Right cardiac atrium (tissue), 5 donors: ENCODE data around the gene POLN. TPM values are rescaled to one million over a fixed set of nuclear protein-coding genes. Genes with fewer than 3 reads are reported as not detected.

Experiments
- ATAC-seq, 2 donors: fragments of 200-7000 bp; cut with Tn5 transposase; one replicate each; pipeline versions ENCODE4 v1.8.0 to v1.9.1; 2020; ENCODE audit warnings: moderate library complexity in 2 of 2, mild to moderate bottlenecking in 1 of 2
- DNase-seq, 3 donors: peaks; one replicate each; pipeline ENCODE4 v3.0.0-alpha.2; 2020
- H3K27ac ChIP-seq: one replicate; pipeline ENCODE4 v1.5.1; 2013; ENCODE audit warnings: mild to moderate bottlenecking, low read length, control low read depth, moderate library complexity
- H3K27me3 ChIP-seq: one replicate; pipeline ENCODE4 v1.6.1; 2013; ENCODE audit not compliant: control insufficient read depth, insufficient read depth
- H3K4me1 ChIP-seq: one replicate; pipeline ENCODE4 v1.6.1; 2013; ENCODE audit warnings: low read length; ENCODE audit not compliant: control insufficient read depth, insufficient read depth
- H3K4me3 ChIP-seq: one replicate; pipeline ENCODE4 v1.5.1; 2013; ENCODE audit warnings: low read length, control low read depth
- H3K9me3 ChIP-seq: one replicate; pipeline ENCODE4 v1.6.1; 2013; ENCODE audit warnings: low read length; ENCODE audit not compliant: control insufficient read depth
- WGBS: extraction: QIAGEN DNeasy Blood & Tissue Kit; methylation state at CpG from one replicate; pipeline ENCODE4 v1.1.7; 2013; 5-methylcytosine and 5-hydroxymethylcytosine counted together
- intact Hi-C, 4 donors: fragments of 100-400 bp; cut with DNase I; formaldehyde crosslinking; loops; one replicate each; pipeline versions ENCODE4 v1.11.0 to v1.14.0; 2022 to 2023
- polyA plus RNA-seq: library from polyadenylated mRNA; stranded (reverse); fragments of 200-250 nt; gene quantifications from one replicate; pipeline ENCODE4 v1.2.3, GENCODE V29; 2013
- total RNA-seq, 4 donors: library from RNA; stranded (reverse); fragmentation: NEBNext Ultra II Directional; extraction: Animal tissue kit (Norgen Biotek cat#: 25700); gene quantifications; one replicate each; pipeline ENCODE4 v1.2.1, GENCODE V29; 2021
- donor health status: healthy with polysubstance abuse.
- donor health status: DM: no; HTN: yes; CAD: no.
- donor health status: DM: no; HTN: no; CAD: no.
- donor health status: DM: no; HTN: yes; CAD: no; lungs with severe emphysema.
- donor health status: DM: yes; HTN: yes; CAD: no.

The POLN gene
- total and polyA plus RNA-seq, 5 donors: 1.5 to 5.9 (median 3.8) TPM

- 89% methylated on average over 24 of the region's 24 CpGs for WGBS
- no peak overlapping the region for H3K27ac ChIP-seq
- H3K27me3 ChIP-seq: no peaks in the 10 kb centered on the region
- H3K9me3 ChIP-seq: no peaks in the 10 kb centered on the region
- ATAC-seq (no peak), DNase-seq (no peak)
- H3K4me3 ChIP-seq: no peak overlapping the region
- intact Hi-C loops: no loop called here
- no peaks in the 10 kb centered on the region for H3K4me1 ChIP-seq
These were observed 115.4 kb downstream of the POLN start for GRCh38 chr4:2126309-2127043.

GRCh38 chr4:2125831-2126230 is 116.1 kb downstream of the POLN start:
- no peak for ATAC-seq
- H3K27me3 ChIP-seq: no peaks in the 10 kb centered on the region
- no peak overlapping the region for H3K4me3 ChIP-seq
- intact Hi-C loops: no loop called here
- H3K4me1 ChIP-seq: no peaks in the 10 kb centered on the region
- H3K27ac ChIP-seq: no peak overlapping the region
- no peak for DNase-seq
- H3K9me3 ChIP-seq: no peaks in the 10 kb centered on the region
- WGBS: 86% methylated on average over 6 of the region's 6 CpGs

GRCh38 chr4:2125023-2125422 is 116.9 kb downstream of the POLN start:
- 88% methylated on average over 4 of the region's 4 CpGs for WGBS
- intact Hi-C loops: no loop called here

GRCh38 chr4:2116687-2117400 is 125.1 kb downstream of the POLN start:
- ATAC-seq: no peak
- H3K9me3 ChIP-seq: no peaks in the 10 kb centered on the region
- H3K4me1 ChIP-seq: no peaks in the 10 kb centered on the region
- no peak overlapping the region for H3K27ac ChIP-seq
- intact Hi-C loops: no loop called here
- WGBS: 86% methylated on average over 6 of the region's 6 CpGs
- no peak for DNase-seq
- no peaks in the 10 kb centered on the region for H3K27me3 ChIP-seq
- H3K4me3 ChIP-seq: no peak overlapping the region

More at GRCh38 chr4:2125023-2125422, 116.9 kb downstream of the POLN start:
- ATAC-seq (no peak), DNase-seq (no peak)
- Histone ChIP-seq H3K27ac (no peak overlapping the region), H3K4me1 (no peaks in the 10 kb centered on the region), H3K27me3 (no peaks in the 10 kb centered on the region), H3K9me3 (no peaks in the 10 kb centered on the region), H3K4me3 (no peak overlapping the region)

- DNase-seq: no peak
- no peak overlapping the region for H3K4me3 ChIP-seq
- WGBS: 93% methylated on average over 1 of the region's 1 CpG
- no peaks in the 10 kb centered on the region for H3K4me1 ChIP-seq
- H3K9me3 ChIP-seq: peaks cover 5% of the 10 kb centered on the region
- intact Hi-C loops: no loop called here
- no peak overlapping the region for H3K27ac ChIP-seq
- H3K27me3 ChIP-seq: no peaks in the 10 kb centered on the region
- ATAC-seq: no peak
These were observed 136.4 kb downstream of the POLN start for GRCh38 chr4:2105559-2105958.

- DNase-seq: no peak
- no peak for ATAC-seq
- Histone ChIP-seq H3K4me3 (no peak overlapping the region), H3K9me3 (peaks cover 5% of the 10 kb centered on the region), H3K4me1 (no peaks in the 10 kb centered on the region), H3K27me3 (no peaks in the 10 kb centered on the region), H3K27ac (no peak overlapping the region)
- intact Hi-C loops: no loop called here
- 73% methylated on average over 9 of the region's 9 CpGs for WGBS
These were observed 137.2 kb downstream of the POLN start for GRCh38 chr4:2104556-2105345.

GRCh38 chr4:2103843-2104547 is 137.9 kb downstream of the POLN start:
- ATAC-seq (no peak), DNase-seq (no peak)
- H3K4me1 ChIP-seq: no peaks in the 10 kb centered on the region
- H3K27me3 ChIP-seq: no peaks in the 10 kb centered on the region
- 90% methylated on average over 2 of the region's 2 CpGs for WGBS
- H3K9me3 ChIP-seq: peaks cover 5% of the 10 kb centered on the region
- intact Hi-C loops: no loop called here
- H3K4me3 ChIP-seq: no peak overlapping the region
- H3K27ac ChIP-seq: no peak overlapping the region

- ATAC-seq: no peak
- DNase-seq: no peak
- peaks cover 5% of the 10 kb centered on the region for H3K9me3 ChIP-seq
- 88% methylated on average over 5 of the region's 5 CpGs for WGBS
- H3K27ac ChIP-seq: no peak overlapping the region
- H3K4me1 ChIP-seq: no peaks in the 10 kb centered on the region
- H3K27me3 ChIP-seq: no peaks in the 10 kb centered on the region
- intact Hi-C loops: no loop called here
- H3K4me3 ChIP-seq: no peak overlapping the region
These were observed 138.6 kb downstream of the POLN start for GRCh38 chr4:2103127-2103842.

- Histone ChIP-seq H3K4me3 (no peak overlapping the region), H3K4me1 (no peaks in the 10 kb centered on the region), H3K9me3 (peaks cover 5% of the 10 kb centered on the region), H3K27me3 (no peaks in the 10 kb centered on the region), H3K27ac (no peak overlapping the region)
- WGBS: 85% methylated on average over 4 of the region's 4 CpGs
- intact Hi-C loops: no loop called here
- ATAC-seq: no peak
- DNase-seq: no peak
These were observed 139.7 kb downstream of the POLN start for GRCh38 chr4:2102045-2102883.
